Mesodermal cell (in vitro differentiated cells): ENCODE measurements around the gene SRRM2.
"Not testable (repeated sequence)": the region's sequence is repeated elsewhere in the genome, so short reads cannot be mapped to it uniquely, and the experiment has no call there.

ENCODE experiments used
- H3K27ac ChIP-seq: 2 replicates; pipeline ENCODE4 v1.7.0; 2013; ENCODE audit warnings: mild to moderate bottlenecking, low read depth, low read length, moderate library complexity; ENCODE audit not compliant: severe bottlenecking
- H3K36me3 ChIP-seq: 2 replicates; pipeline ENCODE4 v1.7.1; 2013; ENCODE audit warnings: mild to moderate bottlenecking, low read length, moderate library complexity; ENCODE audit not compliant: control insufficient read depth, insufficient read depth
- H3K4me1 ChIP-seq: one replicate; pipeline ENCODE4 v1.7.1; 2013; ENCODE audit warnings: mild to moderate bottlenecking, low read length; ENCODE audit not compliant: insufficient read depth, control insufficient read depth, poor library complexity, severe bottlenecking
- H3K4me3 ChIP-seq: 2 replicates; pipeline ENCODE4 v1.7.0; 2013; ENCODE audit warnings: low read length, control low read depth, mild to moderate bottlenecking; ENCODE audit not compliant: insufficient read depth, poor library complexity, severe bottlenecking; ENCODE audit errors: extremely low read depth
- H3K9me3 ChIP-seq: 2 replicates; pipeline ENCODE4 v1.7.1; 2013; ENCODE audit warnings: mild to moderate bottlenecking, low read length, moderate library complexity; ENCODE audit not compliant: control insufficient read depth
- WGBS, 2 experiments: methylation state at CpG; one replicate each; pipeline ENCODE4 v1.1.5; 2013; ENCODE audit warnings: missing lambda C conversion rate in 2 of 2; ENCODE audit not compliant: insufficient coverage in 2 of 2; 5-methylcytosine and 5-hydroxymethylcytosine counted together

Gene SRRM2

GRCh38 chr16:2715519-2715918, 36.9 kb upstream of the SRRM2 start:
- Histone ChIP-seq H3K27ac (no peak overlapping the region), H3K9me3 (no peaks in the 10 kb centered on the region), H3K4me1 (peaks cover 3% of the 10 kb centered on the region), H3K4me3 (no peak overlapping the region), H3K36me3 (no peaks in the 10 kb centered on the region)
- WGBS, 2 experiments, result 13 to 17% methylated on average over 31 to 33 of the region's 33 CpGs

GRCh38 chr16:2715966-2716885, 36.2 kb upstream of the SRRM2 start:
- Histone ChIP-seq H3K36me3 (no peaks in the 10 kb centered on the region), H3K4me1 (peaks cover 3% of the 10 kb centered on the region), H3K4me3 (no peak overlapping the region), H3K27ac (no peak overlapping the region), H3K9me3 (no peaks in the 10 kb centered on the region)
- 81 to 82% methylated on average over 12 to 15 of the region's 17 CpGs for WGBS, 2 experiments

DNA sequence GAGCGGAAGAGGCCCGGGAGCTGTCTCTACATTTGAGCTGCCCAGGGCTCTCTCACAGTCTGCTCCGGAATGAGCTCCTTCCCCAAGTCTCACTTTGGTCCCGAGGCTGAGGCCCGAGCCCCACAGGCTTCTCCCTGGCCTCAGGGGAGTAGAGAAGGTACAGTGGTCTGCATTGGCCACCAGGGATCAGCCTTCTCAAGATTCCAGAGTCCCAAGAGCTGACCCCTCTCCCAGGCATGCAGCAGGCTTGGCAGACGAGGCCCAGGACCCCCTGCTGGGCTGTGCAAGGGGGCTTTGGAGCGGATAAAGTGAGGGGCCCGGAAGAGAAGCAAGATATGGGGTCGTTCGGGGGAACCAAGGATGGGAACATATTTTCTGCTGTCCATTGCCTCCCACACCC, 35.5 kb upstream of the SRRM2 start:
- WGBS, 2 experiments, result 86 to 91% methylated on average over 3 to 6 of the region's 10 CpGs
- Histone ChIP-seq H3K9me3 (no peaks in the 10 kb centered on the region), H3K27ac (no peak overlapping the region), H3K4me3 (no peak overlapping the region), H3K36me3 (no peaks in the 10 kb centered on the region), H3K4me1 (peaks cover 3% of the 10 kb centered on the region)

GRCh38 chr16:2717383-2718263, 34.8 kb upstream of the SRRM2 start:
- no peak overlapping the region for H3K4me3 ChIP-seq
- H3K4me1 ChIP-seq, result peaks cover 3% of the 10 kb centered on the region
- no peak overlapping the region for H3K27ac ChIP-seq
- H3K9me3 ChIP-seq, result no peaks in the 10 kb centered on the region
- H3K36me3 ChIP-seq, result no peaks in the 10 kb centered on the region
- WGBS, 2 experiments, result 81 to 96% methylated on average over 9 to 16 of the region's 21 CpGs

GRCh38 chr16:2719328-2720063, 32.9 kb upstream of the SRRM2 start:
- Histone ChIP-seq H3K36me3 (no peaks in the 10 kb centered on the region), H3K4me3 (no peak overlapping the region), H3K4me1 (peaks cover 3% of the 10 kb centered on the region), H3K27ac (no peak overlapping the region), H3K9me3 (no peaks in the 10 kb centered on the region)
- WGBS, 2 experiments, result 93 to 94% methylated on average over 10 to 15 of the region's 16 CpGs

DNA sequence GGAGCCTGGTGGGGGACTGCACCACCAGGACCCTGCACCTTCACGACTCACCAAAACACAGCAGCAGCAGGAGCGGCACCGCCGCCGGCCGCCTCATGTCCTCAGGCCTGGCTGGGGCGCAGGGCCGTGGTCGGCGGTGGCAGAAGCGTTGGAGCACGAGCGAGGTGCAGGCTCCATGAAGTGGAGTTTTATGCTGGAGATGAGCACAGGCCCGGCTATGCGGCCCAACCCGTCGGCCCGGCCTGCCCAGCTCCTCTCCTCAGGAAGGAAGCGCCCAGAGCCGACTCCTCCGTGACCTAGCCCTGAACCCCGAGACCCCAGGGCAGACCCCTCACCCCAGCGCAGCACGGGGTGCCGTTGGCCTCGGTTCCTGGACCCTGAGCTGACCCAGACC, 32.4 kb upstream of the SRRM2 start, which contains the start of gene PRSS27:
PRSS27 (minus strand) TSS at position 161 of the 394 bp plus-strand sequence; CDS start at position 97, 64 bp downstream.
- peak within 1 kb of the TSS; percentile 49 for H3K4me3 ChIP-seq
- peaks cover 3% of the 10 kb centered on the region for H3K4me1 ChIP-seq
- H3K36me3 ChIP-seq, result no peaks in the 10 kb centered on the region
- 88 to 94% methylated on average over 18 to 25 of the region's 26 CpGs for WGBS, 2 experiments
- H3K27ac ChIP-seq, result peak within 1 kb of the TSS; percentile 57
- H3K9me3 ChIP-seq, result no peaks in the 10 kb centered on the region

GRCh38 chr16:2720719-2721633, 31.5 kb upstream of the SRRM2 start:
- WGBS, 2 experiments, result 3% methylated on average over 47 to 69 of the region's 99 CpGs
- H3K27ac ChIP-seq, result peak overlapping the region; percentile 57
- H3K9me3 ChIP-seq, result no peaks in the 10 kb centered on the region
- H3K4me1 ChIP-seq, result peaks cover 3% of the 10 kb centered on the region
- H3K36me3 ChIP-seq, result no peaks in the 10 kb centered on the region
- H3K4me3 ChIP-seq, result peak overlapping the region; percentile 49

GRCh38 chr16:2721634-2722173, 30.7 kb upstream of the SRRM2 start:
- not testable (repeated sequence) for H3K27ac ChIP-seq, H3K9me3 ChIP-seq, H3K4me1 ChIP-seq, H3K36me3 ChIP-seq
- H3K4me3 ChIP-seq, result peak overlapping the region; percentile 49
- 60 to 67% methylated on average over 12 to 13 of the region's 14 CpGs for WGBS, 2 experiments

GRCh38 chr16:2724088-2724676, 28.3 kb upstream of the SRRM2 start:
- WGBS, 2 experiments, result 86 to 95% methylated on average over 5 of the region's 7 CpGs
- peaks cover 3% of the 10 kb centered on the region for H3K4me1 ChIP-seq
- H3K27ac ChIP-seq, result no peak overlapping the region
- no peaks in the 10 kb centered on the region for H3K9me3 ChIP-seq
- H3K4me3 ChIP-seq, result no peak overlapping the region
- no peaks in the 10 kb centered on the region for H3K36me3 ChIP-seq
